OCI-LY1 (cell line): Measurements from ENCODE around the gene SORBS1.

Experiments used
- CTCF ChIP-seq: fragments of 200-600 bp; sonication (generic), shearing (Covaris generic); IDR thresholded peaks from 2 replicates; pipeline ENCODE4 v1.5.1; 2017; ENCODE audit warnings: mild to moderate bottlenecking, antibody characterized with exemption, low read length, moderate library complexity, mixed read lengths
- EZH2 ChIP-seq: fragments of 200-600 bp; sonication (generic), shearing (Covaris generic); IDR thresholded peaks from 2 replicates; pipeline ENCODE4 v1.8.0; 2017; ENCODE audit warnings: borderline replicate concordance, mixed run types, mild to moderate bottlenecking, antibody characterized with exemption, low read length, moderate library complexity, mixed read lengths

GRCh38 chr10:95513941-95514392 lies 47.2 kb downstream of the SORBS1 start:
- TF ChIP-seq CTCF (no peak), EZH2 (no peak)
